Measurements from ENCODE around the gene DDC.
"Not testable (repeated sequence)": the region's sequence is repeated elsewhere in the genome, so short reads cannot be mapped to it uniquely, and the experiment has no call there.

Gene DDC

GRCh38 chr7:50530766-50531165 is 34.4 kb downstream of the DDC start:
- DNase-seq (ENCODE audit: insufficient read length, low spot score) = no peak

GRCh38 chr7:50529093-50529862 is 35.9 kb downstream of the DDC start:
- FAIRE-seq (no peak), DNase-seq (ENCODE audit: insufficient read length, low spot score) (no peak)

More at GRCh38 chr7:50530766-50531165, 34.4 kb downstream of the DDC start:
- FAIRE-seq = no peak

- DNase-seq (ENCODE audit: insufficient read length, low spot score) (no peak), FAIRE-seq (no peak)
Measured at GRCh38 chr7:50528266-50529092, 36.7 kb downstream of the DDC start.

- DNase-seq (ENCODE audit: insufficient read length, low spot score); FAIRE-seq: not testable (repeated sequence)
Measured at GRCh38 chr7:50519350-50519749, 45.9 kb downstream of the DDC start.

- FAIRE-seq (no peak), DNase-seq (ENCODE audit: insufficient read length, low spot score) (no peak)
Measured at GRCh38 chr7:50513166-50513871, 51.9 kb downstream of the DDC start.

GRCh38 chr7:50512384-50512783 is 52.8 kb downstream of the DDC start:
- FAIRE-seq (no peak), DNase-seq (ENCODE audit: insufficient read length, low spot score) (no peak)

DNA sequence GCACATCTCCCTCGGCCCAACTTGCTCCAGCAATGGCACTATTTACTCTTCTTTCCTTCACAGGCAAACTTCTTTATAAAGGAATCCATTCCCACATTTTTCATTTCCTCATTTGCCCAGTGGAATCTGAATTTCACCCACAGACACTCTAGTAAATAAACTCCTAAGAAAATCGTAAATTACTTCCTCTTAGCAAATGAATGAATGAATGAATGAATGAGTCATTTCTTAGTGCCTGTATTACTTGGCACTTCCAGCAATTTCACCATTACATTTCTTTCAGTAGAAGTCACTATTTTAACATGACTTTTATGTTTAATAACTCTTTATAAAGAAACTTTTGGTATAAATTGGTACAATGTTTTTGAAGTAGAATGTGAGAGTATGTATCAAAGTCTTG is 55.7 kb downstream of the DDC start:
- DNase-seq (ENCODE audit: insufficient read length, low spot score) = no peak
- FAIRE-seq = no peak

GRCh38 chr7:50508471-50508943 is 56.7 kb downstream of the DDC start:
- FAIRE-seq (no peak), DNase-seq (ENCODE audit: insufficient read length, low spot score) (no peak)

- no peak for FAIRE-seq
- DNase-seq (ENCODE audit: insufficient read length, low spot score) = no peak
Measured at GRCh38 chr7:50507898-50508470, 57.2 kb downstream of the DDC start.

DNA sequence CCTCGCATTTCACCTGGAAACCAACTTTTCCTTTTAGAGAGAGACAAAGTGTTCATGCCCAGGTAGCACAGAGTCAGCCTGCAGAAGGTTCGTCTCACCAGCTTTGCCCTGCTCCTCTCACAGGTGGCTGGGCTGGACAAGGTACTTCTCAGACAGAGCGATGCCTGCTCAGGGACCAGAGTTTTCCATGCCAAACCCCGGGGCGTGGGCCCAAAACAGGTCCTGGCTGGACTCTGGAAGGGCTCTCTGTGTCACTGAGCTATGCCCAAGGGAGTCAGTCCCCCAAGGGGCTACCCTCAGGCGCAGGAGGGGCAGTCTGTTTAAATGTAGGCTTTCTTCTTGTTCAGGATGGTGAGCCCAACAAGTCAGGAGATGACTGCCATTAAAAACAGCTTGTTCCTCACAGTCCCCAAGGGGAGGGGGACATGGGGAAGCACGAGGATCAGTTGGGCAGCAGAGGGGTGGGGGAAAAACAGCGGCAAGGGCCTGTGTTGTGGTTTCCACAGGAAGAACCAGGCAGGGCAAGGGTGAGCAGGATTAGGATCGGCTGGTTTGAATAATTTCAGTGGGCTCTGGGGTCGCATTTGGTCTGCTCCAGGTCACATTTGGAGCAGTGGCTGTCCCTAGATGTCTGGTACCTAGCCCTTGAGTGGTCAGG is 59.5 kb downstream of the DDC start:
- no peak for DNase-seq (ENCODE audit: insufficient read length, low spot score)
- no peak for FAIRE-seq

DNA sequence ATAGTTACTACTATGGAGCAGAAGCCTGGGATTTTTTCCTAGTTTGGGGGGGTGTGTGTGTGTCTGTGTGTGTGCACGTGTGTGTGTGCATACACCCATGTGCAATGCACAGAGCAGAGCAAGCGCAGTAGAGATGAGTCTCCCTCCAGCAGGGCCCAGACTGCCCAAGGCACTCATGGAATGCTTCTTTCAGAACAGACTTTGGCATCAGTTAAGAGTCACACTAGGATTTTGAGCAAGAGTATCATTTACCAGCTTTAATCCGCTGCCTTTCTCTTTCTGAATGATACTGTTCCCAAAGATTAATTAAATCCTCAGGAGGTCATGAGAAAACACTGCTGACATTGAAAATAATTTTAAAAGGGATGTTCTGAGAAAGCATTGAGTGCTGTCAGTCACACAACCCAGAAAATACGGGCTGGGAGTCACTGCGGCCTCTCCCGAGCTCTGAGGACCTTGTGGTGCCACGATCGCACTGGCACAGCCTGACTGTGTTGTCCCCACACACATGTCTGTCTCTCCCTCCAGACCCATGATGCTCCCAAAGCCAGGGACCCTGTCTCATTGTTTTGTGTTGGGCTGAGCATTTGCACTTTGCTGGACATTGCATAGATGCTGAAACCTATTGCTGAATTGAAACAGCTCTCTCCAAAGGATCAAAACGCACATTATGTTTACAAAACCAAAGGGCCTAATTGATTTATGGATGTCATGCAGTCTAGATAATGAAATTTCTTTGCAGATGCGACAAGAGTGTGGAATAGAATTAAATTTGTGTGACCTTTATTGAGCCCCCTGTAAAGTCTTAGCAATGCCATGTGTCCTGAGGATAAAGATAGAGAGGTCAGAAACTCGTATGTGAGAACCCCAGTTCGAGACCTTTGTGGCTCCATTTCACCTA is 60.3 kb downstream of the DDC start:
- no peak for FAIRE-seq
- DNase-seq (ENCODE audit: insufficient read length, low spot score) = no peak

DNA sequence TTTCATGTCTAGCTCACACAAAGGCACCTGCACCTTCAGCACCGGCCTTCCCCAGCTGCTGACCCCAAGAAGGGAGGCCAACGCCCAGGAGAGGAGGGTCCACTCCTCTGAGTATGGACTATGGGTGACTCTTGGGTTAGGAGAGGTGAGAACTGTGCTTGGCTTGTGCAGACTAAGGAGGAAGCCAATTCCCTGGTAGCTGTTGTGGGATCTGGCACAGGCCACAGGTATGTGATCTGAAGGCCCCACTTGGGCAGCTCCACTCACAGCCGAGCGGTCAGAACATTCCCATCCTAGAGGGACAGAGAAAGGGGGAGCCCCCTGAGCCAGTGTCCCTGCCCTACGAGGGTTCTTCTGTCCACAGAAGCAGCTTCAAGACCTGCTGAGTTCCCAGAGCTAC is 62.3 kb downstream of the DDC start:
- no peak for DNase-seq (ENCODE audit: insufficient read length, low spot score)
- FAIRE-seq = no peak

- DNase-seq (ENCODE audit: insufficient read length, low spot score) = no peak
- no peak for FAIRE-seq
Measured at GRCh38 chr7:50502001-50502684, 63.1 kb downstream of the DDC start.

DNA sequence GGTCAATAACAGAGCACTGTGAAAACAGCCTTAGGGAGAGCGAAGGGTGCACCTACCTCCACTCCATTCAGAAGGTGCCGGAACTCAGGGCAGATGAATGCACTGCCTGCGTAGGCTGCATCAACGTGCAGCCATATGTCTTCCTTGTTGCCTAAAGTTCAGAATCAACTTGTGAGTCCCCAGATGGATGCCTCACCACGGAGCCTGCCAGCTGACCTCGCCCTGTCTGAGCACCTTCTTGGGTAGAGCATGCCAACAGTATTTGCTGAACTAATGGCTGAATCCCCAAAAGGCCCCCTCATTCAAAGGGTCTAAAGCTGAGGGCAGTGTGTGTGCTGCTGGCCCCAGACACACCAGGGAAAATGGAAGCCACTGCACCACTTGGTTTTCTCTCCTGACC is 66.1 kb downstream of the DDC start:
- DNase-seq (ENCODE audit: insufficient read length, low spot score) = no peak
- FAIRE-seq = no peak

DNA sequence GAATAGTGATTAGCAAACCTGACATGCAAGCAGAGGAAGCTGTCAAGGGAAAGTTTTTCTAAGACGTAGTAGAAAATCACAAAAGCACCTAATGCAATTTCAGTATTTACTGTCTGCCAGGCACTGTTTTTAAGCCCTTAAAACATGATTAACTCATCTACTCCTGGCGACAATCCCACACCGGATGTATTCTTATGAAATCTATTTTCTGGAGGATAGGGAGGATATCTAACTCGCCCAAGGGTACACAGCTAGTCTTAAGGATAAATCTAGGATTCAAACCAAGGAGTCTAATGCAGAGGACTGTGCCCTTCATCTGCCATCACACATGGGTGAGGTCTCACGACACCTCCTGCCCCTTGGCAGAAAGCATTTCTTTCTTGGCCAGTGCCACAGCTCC is 67.2 kb downstream of the DDC start:
- FAIRE-seq = no peak
- DNase-seq (ENCODE audit: insufficient read length, low spot score) = no peak

- DNase-seq (ENCODE audit: insufficient read length, low spot score) (no peak), FAIRE-seq (no peak)
Measured at GRCh38 chr7:50497068-50497642, 68.0 kb downstream of the DDC start.

GRCh38 chr7:50496569-50496968 is 68.6 kb downstream of the DDC start:
- FAIRE-seq = no peak
- no peak for DNase-seq (ENCODE audit: insufficient read length, low spot score)

GRCh38 chr7:50495746-50496145 is 69.5 kb downstream of the DDC start:
- DNase-seq (ENCODE audit: insufficient read length, low spot score) (no peak), FAIRE-seq (no peak)

All from GM19239 (cell line).